OCI-LY1 (cell line): ENCODE measurements around the gene POLR2E.

ENCODE experiments used
- H2AFZ ChIP-seq: fragments of 200-600 bp; sonication (generic), shearing (Covaris generic); 2 replicates; pipeline ENCODE4 v1.6.0; 2014; ENCODE audit warnings: antibody characterized with exemption, mild to moderate bottlenecking, low read length
- H3F3A ChIP-seq: fragments of 200-600 bp; sonication (generic), shearing (Covaris generic); 2 replicates; pipeline ENCODE4 v1.6.0; 2014; ENCODE audit warnings: mild to moderate bottlenecking, antibody characterized with exemption, low read length, moderate library complexity; ENCODE audit not compliant: insufficient read depth
- H3K27ac ChIP-seq: fragments of 200-600 bp; sonication (generic); 2 replicates; pipeline ENCODE4 v1.5.1; 2014; ENCODE audit warnings: low read length, mixed run types, mild to moderate bottlenecking, low read depth; ENCODE audit not compliant: poor library complexity, severe bottlenecking
- H3K27me3 ChIP-seq: fragments of 200-600 bp; sonication (generic); 2 replicates; pipeline ENCODE4 v1.6.0; 2014; ENCODE audit warnings: antibody characterized with exemption, mild to moderate bottlenecking, low read length, moderate library complexity; ENCODE audit not compliant: insufficient read depth
- H3K36me3 ChIP-seq: fragments of 200-600 bp; sonication (generic); 2 replicates; pipeline ENCODE4 v1.6.1; 2014; ENCODE audit warnings: mild to moderate bottlenecking, antibody characterized with exemption, low read length, moderate library complexity, mixed read lengths; ENCODE audit not compliant: insufficient read depth
- H3K4me1 ChIP-seq: fragments of 200-600 bp; sonication (generic); 2 replicates; pipeline ENCODE4 v1.5.1; 2014; ENCODE audit warnings: mild to moderate bottlenecking, low read length, moderate library complexity; ENCODE audit not compliant: insufficient read depth, severe bottlenecking
- H3K4me2 ChIP-seq: fragments of 200-600 bp; sonication (generic), shearing (Covaris generic); 2 replicates; pipeline ENCODE4 v1.6.1; 2014; ENCODE audit warnings: low read length
- H3K4me3 ChIP-seq: fragments of 200-600 bp; sonication (generic); 2 replicates; pipeline ENCODE4 v1.5.1; 2014; ENCODE audit warnings: low read length, low read depth, mild to moderate bottlenecking, mixed read lengths; ENCODE audit not compliant: poor library complexity, severe bottlenecking
- H3K79me2 ChIP-seq: fragments of 200-600 bp; shearing (Covaris generic); 2 replicates; pipeline ENCODE4 v1.6.1; 2016; ENCODE audit warnings: mixed run types, low read length, mixed read lengths; ENCODE audit not compliant: insufficient read depth
- H3K9ac ChIP-seq: fragments of 200-600 bp; sonication (generic), shearing (Covaris generic); 2 replicates; pipeline ENCODE4 v1.6.1; 2014; ENCODE audit warnings: mild to moderate bottlenecking, low read length, mixed read lengths
- H3K9me2 ChIP-seq: fragments of 200-600 bp; sonication (generic), shearing (Covaris generic); 2 replicates; pipeline ENCODE4 v1.6.1; 2014; ENCODE audit warnings: low read depth, mild to moderate bottlenecking, low read length, mixed read lengths
- H3K9me3 ChIP-seq: fragments of 200-600 bp; shearing (Covaris generic); 2 replicates; pipeline ENCODE4 v1.6.1; 2014; ENCODE audit warnings: low read length, mixed read lengths
- H4K20me1 ChIP-seq: fragments of 200-600 bp; sonication (generic), shearing (Covaris generic); 2 replicates; pipeline ENCODE4 v1.6.0; 2016; ENCODE audit warnings: mild to moderate bottlenecking, low read length; ENCODE audit not compliant: insufficient read depth
- EZH2 ChIP-seq: fragments of 200-600 bp; sonication (generic), shearing (Covaris generic); IDR thresholded peaks from 2 replicates; pipeline ENCODE4 v1.8.0; 2017; ENCODE audit warnings: borderline replicate concordance, mixed run types, mild to moderate bottlenecking, antibody characterized with exemption, low read length, moderate library complexity, mixed read lengths
- TF ChIP-seq, protein P1 (sequence below): fragments of 200-600 bp; sonication (generic), shearing (Covaris generic); IDR thresholded peaks from 2 replicates; pipeline ENCODE4 v1.5.1; 2017; ENCODE audit warnings: mild to moderate bottlenecking, antibody characterized with exemption, low read length, moderate library complexity, mixed read lengths

POLR2E gene

GRCh38 chr19:1103708-1104310 is 8.6 kb upstream of the POLR2E start, which contains the start of gene GPX4:
GPX4 (plus strand) TSS chr19:1103994; CDS start chr19:1104044, 50 bp downstream.
- Histone ChIP-seq H3K9me3 (no peaks in the 10 kb centered on the region), H3K4me1 (peaks cover 45% of the 10 kb centered on the region), H2AFZ (no peak within 1 kb of the TSS), H3K9ac (peak within 1 kb of the TSS; percentile 83), H3K4me2 (peak within 1 kb of the TSS; percentile 84), H3K27me3 (no peaks in the 10 kb centered on the region), H3F3A (no peaks in the 10 kb centered on the region), H3K4me3 (peak within 1 kb of the TSS; percentile 89), H4K20me1 (no peaks in the 10 kb centered on the region), H3K27ac (peak within 1 kb of the TSS; percentile 67), H3K36me3 (peaks cover 14% of the 10 kb centered on the region; the same call in 1 of the 2 replicates), H3K9me2 (no peaks in the 10 kb centered on the region), H3K79me2 (no peaks in the 10 kb centered on the region)
- TF ChIP-seq EZH2, result no peak
- TF ChIP-seq, protein P1, sequence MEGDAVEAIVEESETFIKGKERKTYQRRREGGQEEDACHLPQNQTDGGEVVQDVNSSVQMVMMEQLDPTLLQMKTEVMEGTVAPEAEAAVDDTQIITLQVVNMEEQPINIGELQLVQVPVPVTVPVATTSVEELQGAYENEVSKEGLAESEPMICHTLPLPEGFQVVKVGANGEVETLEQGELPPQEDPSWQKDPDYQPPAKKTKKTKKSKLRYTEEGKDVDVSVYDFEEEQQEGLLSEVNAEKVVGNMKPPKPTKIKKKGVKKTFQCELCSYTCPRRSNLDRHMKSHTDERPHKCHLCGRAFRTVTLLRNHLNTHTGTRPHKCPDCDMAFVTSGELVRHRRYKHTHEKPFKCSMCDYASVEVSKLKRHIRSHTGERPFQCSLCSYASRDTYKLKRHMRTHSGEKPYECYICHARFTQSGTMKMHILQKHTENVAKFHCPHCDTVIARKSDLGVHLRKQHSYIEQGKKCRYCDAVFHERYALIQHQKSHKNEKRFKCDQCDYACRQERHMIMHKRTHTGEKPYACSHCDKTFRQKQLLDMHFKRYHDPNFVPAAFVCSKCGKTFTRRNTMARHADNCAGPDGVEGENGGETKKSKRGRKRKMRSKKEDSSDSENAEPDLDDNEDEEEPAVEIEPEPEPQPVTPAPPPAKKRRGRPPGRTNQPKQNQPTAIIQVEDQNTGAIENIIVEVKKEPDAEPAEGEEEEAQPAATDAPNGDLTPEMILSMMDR, result no peak

DNA sequence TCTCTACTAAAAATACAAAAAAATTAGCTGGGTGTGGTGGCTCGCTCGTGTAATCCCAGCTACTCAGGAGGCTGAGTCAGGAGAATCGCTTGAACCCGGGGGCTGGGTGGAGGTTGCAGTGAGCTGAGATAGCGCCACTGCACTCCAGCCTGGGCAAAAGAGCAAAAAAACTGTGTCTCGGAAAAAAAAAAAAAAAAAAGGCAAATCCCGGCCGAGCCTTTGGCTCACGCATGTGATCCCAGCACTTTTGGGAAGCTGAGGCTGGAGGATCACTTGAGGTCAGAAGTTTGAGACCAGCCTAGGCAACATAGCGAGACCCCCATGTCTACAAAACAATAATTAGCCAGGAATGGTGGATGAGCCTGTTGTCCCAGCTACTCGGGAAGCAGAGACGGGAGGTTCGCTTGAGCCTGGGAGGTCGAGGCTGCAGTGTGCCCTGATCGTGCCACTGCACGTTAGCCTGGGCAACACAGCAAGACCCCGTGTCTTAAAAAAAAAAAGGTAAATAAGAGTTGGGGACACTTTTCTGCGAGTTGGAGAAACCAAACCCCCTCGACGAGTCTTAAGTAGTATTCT is 8.0 kb upstream of the POLR2E start:
- H3K27ac ChIP-seq, result peak overlapping the region; percentile 67
- H3K27me3 ChIP-seq, result no peaks in the 10 kb centered on the region
- H3K9me2 ChIP-seq, result no peaks in the 10 kb centered on the region
- H3K9ac ChIP-seq, result peak overlapping the region; percentile 48; the same call in 1 of the 2 replicates
- H3K4me2 ChIP-seq, result peak overlapping the region; percentile 61
- H3K79me2 ChIP-seq, result no peaks in the 10 kb centered on the region
- H3K4me3 ChIP-seq, result peak overlapping the region; percentile 45
- no peak overlapping the region for H2AFZ ChIP-seq
- H3F3A ChIP-seq, result no peaks in the 10 kb centered on the region
- peaks cover 45% of the 10 kb centered on the region for H3K4me1 ChIP-seq
- no peaks in the 10 kb centered on the region for H3K9me3 ChIP-seq
- no peaks in the 10 kb centered on the region for H4K20me1 ChIP-seq
- H3K36me3 ChIP-seq, result peaks cover 14% of the 10 kb centered on the region; the same call in 1 of the 2 replicates
- TF ChIP-seq EZH2, result no peak
- TF ChIP-seq, protein P1, result no peak

GRCh38 chr19:1102407-1103131 is 7.4 kb upstream of the POLR2E start:
- Histone ChIP-seq H3K9me2 (no peaks in the 10 kb centered on the region), H3K36me3 (peaks cover 11% of the 10 kb centered on the region; the same call in 1 of the 2 replicates), H3K4me1 (peaks cover 41% of the 10 kb centered on the region), H3K9me3 (no peaks in the 10 kb centered on the region), H3K4me3 (no peak overlapping the region), H4K20me1 (no peaks in the 10 kb centered on the region), H3F3A (no peaks in the 10 kb centered on the region), H3K27me3 (no peaks in the 10 kb centered on the region), H3K9ac (no peak overlapping the region), H2AFZ (no peak overlapping the region), H3K27ac (peak overlapping the region; percentile 66), H3K79me2 (no peaks in the 10 kb centered on the region), H3K4me2 (no peak overlapping the region)
- TF ChIP-seq EZH2, result no peak
- TF ChIP-seq, protein P1, result no peak
